Kidney (tissue), 14 donors: ENCODE measurements around the gene DDI2. TPM values are rescaled to one million over a fixed set of nuclear protein-coding genes. Genes with fewer than 3 reads are reported as not detected.

ENCODE experiments used
- DNase-seq, 5 donors: peaks; one replicate each; pipeline ENCODE4 v3.0.0-alpha.2; 2013 to 2020
- FAIRE-seq: peaks from 2 replicates; lab custom pipeline; 2012; peaks lifted over from hg19 to GRCh38; lab: Jason Lieb, UNC
- H3K27ac ChIP-seq, 2 donors: one replicate each; pipeline ENCODE4 v1.7.0; 2013; ENCODE audit warnings: low read depth in 2 of 2, low read length in 2 of 2, inconsistent platforms in 1 of 2
- H3K27me3 ChIP-seq: one replicate; pipeline ENCODE4 v1.7.1; 2013; ENCODE audit warnings: low read length, inconsistent platforms; ENCODE audit not compliant: control insufficient read depth, insufficient read depth
- H3K36me3 ChIP-seq, 3 donors: one replicate each; pipeline versions ENCODE4 v1.7.0 to v1.7.1; 2013; ENCODE audit warnings: low read length in 3 of 3, control low read depth in 1 of 3, inconsistent platforms in 1 of 3; ENCODE audit not compliant: insufficient read depth in 3 of 3, control insufficient read depth in 2 of 3
- H3K4me1 ChIP-seq, 3 donors: one replicate each; pipeline versions ENCODE4 v1.7.0 to v1.7.1; 2013; ENCODE audit warnings: low read length in 3 of 3, inconsistent platforms in 1 of 3, low read depth in 1 of 3; ENCODE audit not compliant: control insufficient read depth in 2 of 3, insufficient read depth in 2 of 3
- H3K4me3 ChIP-seq, 3 donors: one replicate each; pipeline versions ENCODE4 v1.7.0 to v1.8.1; 2013; ENCODE audit warnings: low read length in 3 of 3, control low read depth in 1 of 3, inconsistent platforms in 1 of 3
- H3K9ac ChIP-seq, 3 donors: one replicate each; pipeline versions ENCODE4 v1.7.0 to v1.7.1; 2013; ENCODE audit warnings: low read length in 3 of 3, control low read depth in 1 of 3, inconsistent platforms in 1 of 3
- H3K9me3 ChIP-seq, 3 donors: one replicate each; pipeline versions ENCODE4 v1.7.0 to v1.7.1; 2013; ENCODE audit warnings: low read length in 3 of 3, control low read depth in 1 of 3, inconsistent platforms in 1 of 3; ENCODE audit not compliant: control insufficient read depth in 2 of 3, insufficient read depth in 1 of 3
- CTCF ChIP-seq: IDR thresholded peaks from 3 replicates; pipeline ENCODE4 v1.5.1; 2012; ENCODE audit warnings: mild to moderate bottlenecking, moderate library complexity, borderline replicate concordance; ENCODE audit not compliant: insufficient read depth; ENCODE audit errors: extremely low read depth
- intact Hi-C: fragments of 100-400 bp; cut with DNase I; formaldehyde crosslinking; loops from one replicate; pipeline ENCODE4 v1.11.1; 2022
- polyA plus RNA-seq: library from polyadenylated mRNA; stranded (reverse); fragments of 350-450 nt; fragmentation: Illumina TruSeq; extraction: RNeasy Lipid Tissue Mini Kit (QIAGEN cat#74804); gene quantifications from one replicate; pipeline ENCODE4 v1.2.3, GENCODE V29; 2014; ENCODE audit warnings: low read depth, low replicate concordance; ENCODE audit not compliant: insufficient read depth
- total RNA-seq: library from RNA; stranded (reverse); fragmentation: NEBNext Ultra II Directional; extraction: Animal tissue kit (Norgen Biotek cat#: 25700); gene quantifications from one replicate; pipeline ENCODE4 v1.2.1, GENCODE V29; 2021
- donor health status: control.
- donor health status: control.
- donor health status: control.
- donor health status: control.
- donor health status: control.
- donor health status: DM: yes; HTN: yes; CAD: no.
- donor health status: Normal renal cell carcinoma (clear cell type).

The DDI2 gene
- total and polyA plus RNA-seq, 2 donors from 2014 or later: 4.0 to 28.3 TPM

DNA sequence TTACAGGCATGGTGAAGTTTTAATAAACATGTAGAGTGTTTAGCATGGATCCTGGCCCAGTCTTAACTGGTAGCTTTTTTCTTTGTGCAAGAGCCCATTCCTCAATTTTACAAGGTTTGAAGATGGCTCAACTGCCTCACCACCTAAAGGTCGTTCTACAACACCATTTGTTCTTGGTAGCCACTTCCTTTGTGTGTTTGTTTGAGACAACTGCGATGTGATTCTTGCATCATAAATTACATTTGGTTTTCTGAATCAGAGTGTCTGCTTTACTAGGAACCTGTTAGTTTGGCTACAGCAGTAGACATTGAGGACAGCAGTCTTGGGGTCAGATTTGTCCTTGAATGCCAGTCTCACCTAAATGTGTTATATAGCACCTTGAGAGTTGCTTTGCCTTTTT lies 70.2 kb downstream of the DDI2 start:
- Histone ChIP-seq H3K27ac (no peak overlapping the region), H3K27me3 (no peaks in the 10 kb centered on the region), H3K4me1 (peaks cover 0 to 7% (median 6%) of the 10 kb centered on the region in 3 donors), H3K36me3 (no peaks in the 10 kb centered on the region), H3K9ac (no peak overlapping the region), H3K4me3 (no peak overlapping the region), H3K9me3 (no peaks in the 10 kb centered on the region)
- TF ChIP-seq CTCF: no peak
- FAIRE-seq (no peak), DNase-seq (no peak)
- intact Hi-C loops: no loop called here

DNA sequence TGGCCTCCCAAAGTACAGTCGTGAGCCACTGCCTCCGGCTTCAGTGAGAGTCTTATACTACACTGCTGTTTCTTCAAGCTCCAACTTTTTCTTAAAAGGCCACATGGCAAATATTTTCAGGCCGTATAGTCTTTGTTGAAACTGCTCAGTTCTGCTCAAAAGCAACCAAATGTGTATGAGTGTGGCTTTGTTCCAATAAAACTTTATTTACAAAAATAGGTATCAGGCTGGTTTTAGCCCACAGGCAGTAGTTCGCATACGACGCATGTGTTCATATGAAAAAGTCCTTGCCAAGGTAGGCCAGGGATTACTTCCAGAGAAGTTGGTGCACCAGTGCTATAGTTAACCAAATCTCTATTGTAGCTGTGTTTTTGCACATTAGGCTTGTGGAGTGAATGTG lies 73.1 kb downstream of the DDI2 start:
- Histone ChIP-seq H3K27me3 (no peaks in the 10 kb centered on the region), H3K27ac (no peak overlapping the region), H3K9me3 (no peaks in the 10 kb centered on the region), H3K9ac (no peak overlapping the region), H3K4me3 (no peak overlapping the region), H3K36me3 (no peaks in the 10 kb centered on the region), H3K4me1 (peaks cover 0 to 7% (median 6%) of the 10 kb centered on the region in 3 donors)
- DNase-seq (no peak), FAIRE-seq (no peak)
- no peak for TF ChIP-seq CTCF
- intact Hi-C loops: no loop called here

DNA sequence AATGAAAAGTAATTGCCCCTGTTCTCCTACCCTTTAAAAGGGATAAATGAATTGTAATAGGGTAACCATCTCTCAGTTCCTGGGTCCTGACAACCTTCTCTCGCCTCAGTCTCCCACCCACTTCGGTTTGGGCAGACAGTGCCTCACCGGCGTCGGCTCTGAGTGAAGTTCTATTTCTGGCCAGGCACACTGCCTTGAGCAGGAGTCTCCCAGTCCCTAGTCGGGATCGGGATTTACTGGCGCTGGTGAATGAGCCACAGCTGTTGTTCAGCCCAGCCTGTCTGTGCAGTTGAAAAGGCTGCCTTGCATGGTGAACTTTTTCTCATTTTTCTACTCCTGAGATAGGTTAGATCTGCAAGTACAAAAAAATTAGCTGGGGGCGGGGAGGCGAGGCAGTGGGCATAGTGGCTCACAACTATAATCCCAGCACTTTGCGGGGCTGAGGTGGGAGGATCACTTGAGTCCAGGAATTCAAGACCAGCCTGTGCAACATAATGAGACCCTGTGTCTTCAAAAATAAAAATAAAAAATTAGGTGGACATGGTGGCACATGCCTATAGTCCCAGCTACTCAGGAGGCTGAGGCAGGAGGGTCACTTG lies 74.3 kb downstream of the DDI2 start:
- H3K27me3 ChIP-seq: no peaks in the 10 kb centered on the region
- no peak for FAIRE-seq
- DNase-seq: no peak
- no peaks in the 10 kb centered on the region for H3K9me3 ChIP-seq
- no peak for TF ChIP-seq CTCF
- H3K36me3 ChIP-seq: no peaks in the 10 kb centered on the region
- H3K27ac ChIP-seq: no peak overlapping the region
- intact Hi-C loops: no loop called here
- H3K9ac ChIP-seq: no peak overlapping the region
- H3K4me1 ChIP-seq: peaks cover 0 to 6% (median 0%) of the 10 kb centered on the region in 3 donors
- H3K4me3 ChIP-seq: no peak overlapping the region
